ENCODE results near the gene CCDC3. TPM values are rescaled to one million over a fixed set of nuclear protein-coding genes. Genes with fewer than 3 reads are reported as not detected.

Gene CCDC3
- total RNA-seq, 1 donor from 2014 or later = 86.0 TPM

DNA sequence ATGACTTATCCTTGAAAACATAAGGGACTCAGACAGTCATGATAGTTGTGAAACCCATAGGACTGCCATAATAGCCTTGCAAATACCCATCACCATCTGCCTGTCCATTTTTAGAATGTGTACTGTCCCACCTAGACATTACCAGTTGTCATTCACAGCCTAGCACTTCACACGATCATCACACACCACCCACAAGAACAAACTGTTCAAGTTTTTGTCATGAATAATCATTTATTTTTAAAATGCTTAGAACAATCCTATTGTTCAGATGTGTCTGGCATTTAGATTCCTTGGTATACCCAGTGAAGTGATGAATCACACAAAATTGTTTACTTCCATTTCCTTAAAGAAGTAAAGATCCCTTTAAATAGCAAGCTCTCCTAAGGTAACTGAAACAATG, 46.6 kb downstream of the CCDC3 start:
- Histone ChIP-seq H3K4me3 (no peak overlapping the region), H3K9me3 (no peaks in the 10 kb centered on the region), H3K36me3 (no peaks in the 10 kb centered on the region), H3K27me3 (no peaks in the 10 kb centered on the region), H3K27ac (peak overlapping the region; percentile 11 to 14), H3K4me1 (peaks cover 0 to 8% of the 10 kb centered on the region in 2 donors)
- intact Hi-C loops (cut with DNase I) = no loop called here
- no peak for DNase-seq (ENCODE audit: low spot score in 2 of 2)
- TF ChIP-seq, protein P1, sequence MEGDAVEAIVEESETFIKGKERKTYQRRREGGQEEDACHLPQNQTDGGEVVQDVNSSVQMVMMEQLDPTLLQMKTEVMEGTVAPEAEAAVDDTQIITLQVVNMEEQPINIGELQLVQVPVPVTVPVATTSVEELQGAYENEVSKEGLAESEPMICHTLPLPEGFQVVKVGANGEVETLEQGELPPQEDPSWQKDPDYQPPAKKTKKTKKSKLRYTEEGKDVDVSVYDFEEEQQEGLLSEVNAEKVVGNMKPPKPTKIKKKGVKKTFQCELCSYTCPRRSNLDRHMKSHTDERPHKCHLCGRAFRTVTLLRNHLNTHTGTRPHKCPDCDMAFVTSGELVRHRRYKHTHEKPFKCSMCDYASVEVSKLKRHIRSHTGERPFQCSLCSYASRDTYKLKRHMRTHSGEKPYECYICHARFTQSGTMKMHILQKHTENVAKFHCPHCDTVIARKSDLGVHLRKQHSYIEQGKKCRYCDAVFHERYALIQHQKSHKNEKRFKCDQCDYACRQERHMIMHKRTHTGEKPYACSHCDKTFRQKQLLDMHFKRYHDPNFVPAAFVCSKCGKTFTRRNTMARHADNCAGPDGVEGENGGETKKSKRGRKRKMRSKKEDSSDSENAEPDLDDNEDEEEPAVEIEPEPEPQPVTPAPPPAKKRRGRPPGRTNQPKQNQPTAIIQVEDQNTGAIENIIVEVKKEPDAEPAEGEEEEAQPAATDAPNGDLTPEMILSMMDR (IDR thresholded peaks at IDR 0.05) = no peak

DNA sequence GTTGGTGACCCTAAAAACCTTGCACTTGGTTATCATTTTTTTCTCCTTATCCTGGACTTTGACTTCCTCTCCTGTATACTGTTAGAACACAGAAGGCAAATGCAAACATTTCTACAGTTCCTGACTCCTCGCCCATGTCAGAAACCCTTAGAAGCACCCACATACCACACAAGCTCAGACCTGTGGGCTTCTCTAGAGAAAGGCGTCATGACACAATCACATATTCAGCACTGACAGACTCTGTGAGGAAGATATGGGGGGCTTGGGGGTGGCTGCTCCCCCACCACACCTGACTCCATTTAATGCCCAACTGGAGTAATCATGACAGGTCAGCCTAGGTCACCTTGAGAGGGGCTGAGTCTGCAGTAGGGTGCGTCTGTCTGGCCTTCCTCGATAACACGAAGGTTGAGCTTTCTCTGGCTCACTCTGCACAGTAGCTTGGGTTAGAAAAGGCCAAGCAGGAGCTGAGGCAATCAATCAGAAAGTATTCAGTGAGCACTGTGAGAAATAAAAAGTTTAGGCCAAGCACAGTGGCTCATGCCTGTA, 50.9 kb downstream of the CCDC3 start:
- TF ChIP-seq, protein P1 (IDR thresholded peaks at IDR 0.05) = no peak
- Histone ChIP-seq H3K27ac (no peak overlapping the region), H3K36me3 (no peaks in the 10 kb centered on the region), H3K4me3 (no peak overlapping the region), H3K4me1 (peaks cover 2 to 4% of the 10 kb centered on the region in 2 donors), H3K9me3 (no peaks in the 10 kb centered on the region), H3K27me3 (no peaks in the 10 kb centered on the region)
- intact Hi-C loops (cut with DNase I) = no loop called here
- no peak for DNase-seq (ENCODE audit: low spot score in 2 of 2)

DNA sequence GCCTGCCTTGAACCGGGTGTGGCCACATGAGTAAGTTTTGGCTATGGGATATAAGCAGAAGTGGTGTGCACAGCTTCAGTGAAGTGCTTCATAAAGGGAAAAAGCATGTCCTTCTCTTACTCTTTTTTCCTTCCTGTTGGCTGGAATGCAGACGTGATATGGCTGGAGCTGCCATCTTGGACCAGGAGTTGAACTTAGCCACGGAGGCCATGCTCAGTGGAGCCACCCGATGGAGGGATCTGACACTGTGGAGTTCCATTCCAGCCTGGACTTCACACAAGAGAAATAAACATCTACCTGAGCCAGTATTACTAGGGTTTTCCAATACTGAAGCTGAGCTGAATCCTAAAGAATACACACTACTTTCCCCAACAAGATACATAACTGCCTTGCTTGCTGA, 52.3 kb downstream of the CCDC3 start:
- no peaks in the 10 kb centered on the region for H3K9me3 ChIP-seq
- no peaks in the 10 kb centered on the region for H3K27me3 ChIP-seq
- DNase-seq (ENCODE audit: low spot score in 2 of 2) = no peak
- no peak overlapping the region for H3K4me3 ChIP-seq
- peaks cover 0 to 4% of the 10 kb centered on the region in 2 donors for H3K4me1 ChIP-seq
- no peak overlapping the region for H3K27ac ChIP-seq
- TF ChIP-seq, protein P1 (IDR thresholded peaks at IDR 0.05) = no peak
- H3K36me3 ChIP-seq = no peaks in the 10 kb centered on the region
- intact Hi-C loops (cut with DNase I) = no loop called here

DNA sequence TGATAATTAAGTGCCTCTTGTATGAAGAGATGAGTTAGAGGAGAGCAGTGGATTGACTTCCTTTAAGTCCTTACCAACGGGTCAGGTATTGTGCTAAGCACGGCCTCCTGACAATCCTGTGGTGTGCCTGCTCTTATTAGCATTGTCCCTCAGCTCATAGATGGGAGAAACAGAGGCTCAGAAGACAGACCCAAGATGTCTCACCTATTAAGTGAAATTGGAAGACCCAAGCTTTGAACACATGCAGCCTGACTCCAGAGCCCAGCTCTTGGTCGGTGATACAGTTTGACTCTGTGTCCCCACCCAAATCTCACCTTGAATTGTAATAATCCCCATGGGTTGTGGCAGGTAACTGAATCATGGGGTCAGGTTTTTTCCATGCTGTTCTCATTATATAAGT, 53.8 kb downstream of the CCDC3 start:
- intact Hi-C loops (cut with DNase I) = no loop called here
- TF ChIP-seq, protein P1 (IDR thresholded peaks at IDR 0.05) = no peak
- H3K4me1 ChIP-seq = peaks cover 2 to 4% of the 10 kb centered on the region in 2 donors
- no peak overlapping the region for H3K4me3 ChIP-seq
- no peaks in the 10 kb centered on the region for H3K27me3 ChIP-seq
- no peaks in the 10 kb centered on the region for H3K9me3 ChIP-seq
- no peak for DNase-seq (ENCODE audit: low spot score in 2 of 2)
- H3K36me3 ChIP-seq = no peaks in the 10 kb centered on the region
- peak overlapping the region; percentile 74 to 79 for H3K27ac ChIP-seq

DNA sequence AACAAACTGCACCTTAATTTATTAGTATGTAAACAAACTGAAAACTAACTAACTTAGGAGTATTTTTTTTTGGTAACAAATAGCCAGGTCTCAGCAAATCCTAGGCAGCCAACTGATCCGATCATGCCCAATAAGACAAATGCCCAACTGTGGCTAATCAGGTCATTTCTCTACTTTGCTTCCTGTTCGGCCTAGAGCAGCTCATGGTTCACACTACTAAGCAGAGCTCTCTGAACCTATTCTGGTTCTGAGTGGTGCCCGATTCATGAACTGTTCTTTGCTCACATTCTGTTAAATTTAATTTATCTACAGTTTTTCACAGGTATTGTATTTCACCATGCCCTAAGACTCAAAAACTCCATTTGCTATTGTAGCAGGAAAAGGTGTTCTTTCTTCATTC, 55.1 kb downstream of the CCDC3 start:
- Histone ChIP-seq H3K36me3 (no peaks in the 10 kb centered on the region), H3K9me3 (no peaks in the 10 kb centered on the region), H3K4me3 (peak overlapping the region in 1 of 2 donors; percentile 12), H3K27ac (peak overlapping the region; percentile 74 to 79), H3K4me1 (peaks cover 11% of the 10 kb centered on the region in 2 donors), H3K27me3 (no peaks in the 10 kb centered on the region)
- DNase-seq (ENCODE audit: low spot score in 2 of 2) = no peak
- TF ChIP-seq, protein P1 (IDR thresholded peaks at IDR 0.05) = no peak
- intact Hi-C loops (cut with DNase I) = no loop called here
